Common myeloid progenitor, CD34-positive (primary cell): Measurements from ENCODE around the gene BLOC1S1.

Experiments
- CTCF ChIA-PET: fragments of 350-600 bp; sonication (Branson Sonifier 250); formaldehyde crosslinking; loops from one replicate; lab custom pipeline; 2021; ENCODE audit warnings: antibody characterized with exemption; lab: Charles Lee
- POLR2A ChIA-PET: fragments of 350-600 bp; sonication (Branson Sonifier 250); formaldehyde crosslinking; loops from one replicate; lab custom pipeline; 2021; ENCODE audit warnings: antibody characterized with exemption; lab: Charles Lee
- DNase-seq, 3 donors: peaks; one replicate each; pipeline versions ENCODE4 v3.0.0 to v3.0.0-alpha.2; 2013
- H3K27ac ChIP-seq, 2 experiments: 1 replicate in 1 of 2; 2 replicates in 1 of 2; pipeline ENCODE4 v1.7.0; 2013; ENCODE audit warnings: inconsistent platforms in 2 of 2, low read length in 2 of 2, mild to moderate bottlenecking in 2 of 2, low read depth in 1 of 2, moderate library complexity in 1 of 2; ENCODE audit not compliant: severe bottlenecking in 2 of 2, insufficient read depth in 1 of 2, poor library complexity in 1 of 2
- H3K27me3 ChIP-seq, 5 experiments: replicated peaks in 2 of 5; 1 replicate in 3 of 5; 2 replicates in 2 of 5; pipeline versions ENCODE4 v1.6.1 to v1.7.0; 2013; ENCODE audit warnings: low read length in 4 of 5, mild to moderate bottlenecking in 2 of 5, moderate library complexity in 2 of 5, inconsistent platforms in 1 of 5; ENCODE audit not compliant: insufficient read depth in 5 of 5, control insufficient read depth in 4 of 5
- H3K36me3 ChIP-seq, 4 experiments: 1 replicate in 2 of 4; 2 replicates in 2 of 4; pipeline versions ENCODE4 v1.6.1 to v1.7.0; 2013; ENCODE audit warnings: low read length in 3 of 4, control low read depth in 1 of 4, mild to moderate bottlenecking in 1 of 4; ENCODE audit not compliant: control insufficient read depth in 4 of 4, insufficient read depth in 4 of 4
- H3K4me1 ChIP-seq, 4 experiments: 1 replicate in 3 of 4; 2 replicates in 1 of 4; pipeline versions ENCODE4 v1.6.1 to v1.7.1; 2013; ENCODE audit warnings: low read length in 3 of 4, mild to moderate bottlenecking in 3 of 4, control low read depth in 1 of 4, inconsistent platforms in 1 of 4, moderate library complexity in 1 of 4; ENCODE audit not compliant: control insufficient read depth in 4 of 4, insufficient read depth in 4 of 4; ENCODE audit errors: control extremely low read depth in 1 of 4
- H3K4me3 ChIP-seq, 7 experiments: 1 replicate in 4 of 7; 2 replicates in 3 of 7; pipeline versions ENCODE4 v1.5.1 to v1.7.0; 2013; ENCODE audit warnings: mild to moderate bottlenecking in 7 of 7, low read length in 6 of 7, moderate library complexity in 6 of 7, inconsistent platforms in 2 of 7, low read depth in 2 of 7, control low read depth in 1 of 7; ENCODE audit not compliant: insufficient read depth in 4 of 7, control insufficient read depth in 1 of 7; ENCODE audit errors: extremely low read depth in 1 of 7
- H3K9me3 ChIP-seq, 5 experiments: 1 replicate in 4 of 5; 2 replicates in 1 of 5; pipeline versions ENCODE4 v1.6.1 to v1.7.1; 2013; ENCODE audit warnings: low read length in 4 of 5, mild to moderate bottlenecking in 2 of 5, inconsistent platforms in 1 of 5, low read depth in 1 of 5, moderate library complexity in 1 of 5; ENCODE audit not compliant: control insufficient read depth in 4 of 5, insufficient read depth in 2 of 5; ENCODE audit errors: control extremely low read depth in 1 of 5
- WGBS: methylation state at CpG from one replicate; pipeline ENCODE4 v1.1.5; 2013; ENCODE audit not compliant: insufficient coverage; 5-methylcytosine and 5-hydroxymethylcytosine counted together

BLOC1S1 gene

DNA sequence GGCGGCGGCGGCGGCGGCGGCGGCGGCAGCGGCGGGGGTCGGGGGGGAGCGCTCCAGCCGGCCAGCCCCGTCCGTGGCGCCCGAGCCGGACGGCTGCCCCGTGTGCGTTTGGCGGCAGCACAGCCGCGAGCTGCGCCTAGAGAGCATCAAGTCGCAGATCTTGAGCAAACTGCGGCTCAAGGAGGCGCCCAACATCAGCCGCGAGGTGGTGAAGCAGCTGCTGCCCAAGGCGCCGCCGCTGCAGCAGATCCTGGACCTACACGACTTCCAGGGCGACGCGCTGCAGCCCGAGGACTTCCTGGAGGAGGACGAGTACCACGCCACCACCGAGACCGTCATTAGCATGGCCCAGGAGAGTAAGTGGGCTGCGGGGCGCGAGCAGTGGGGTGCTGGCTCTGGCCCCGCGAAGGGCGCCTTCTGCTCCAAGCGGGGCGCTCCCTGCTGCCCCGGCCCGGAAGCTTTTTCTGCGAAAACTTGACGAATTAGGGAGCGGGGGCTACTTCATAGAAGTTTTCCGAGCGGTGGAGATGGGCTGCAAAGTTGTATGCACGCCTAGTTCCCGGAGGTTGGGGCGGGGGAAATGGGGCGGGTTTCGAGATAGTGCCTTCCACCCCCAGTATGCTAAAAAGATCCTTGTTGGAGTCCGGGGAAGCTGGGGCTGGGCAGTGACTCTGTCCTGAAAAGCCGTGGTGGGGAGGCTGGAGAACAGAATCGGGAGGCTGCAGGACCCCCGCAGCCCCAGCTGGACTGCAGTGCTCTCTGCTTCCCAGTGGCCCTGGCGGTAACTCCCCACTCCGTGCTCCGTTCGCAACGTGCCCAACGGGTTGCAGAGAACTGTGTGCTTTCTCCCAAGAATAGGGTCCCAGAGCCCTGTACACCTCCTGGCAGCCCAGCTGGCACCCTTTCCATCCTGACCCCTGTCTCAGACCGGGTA lies 27.8 kb downstream of the BLOC1S1 start:
- POLR2A ChIA-PET: interaction anchor here (0.5 to 1.8 kb wide), 4 partner anchors 11 to 262 kb away, joined by 3 to 8 read pairs (median 3); partner anchors contain the start of genes CD63, ORMDL2 and SARNP
- Histone ChIP-seq H3K36me3 (peaks cover 0 to 5% (median 2%) of the 10 kb centered on the region in 4 experiments), H3K27ac (peak overlapping the region in 1 of 2 experiments; percentile 37), H3K9me3 (no peaks in the 10 kb centered on the region), H3K4me1 (peaks cover 2 to 42% (median 27%) of the 10 kb centered on the region in 4 experiments), H3K27me3 (no peaks in the 10 kb centered on the region), H3K4me3 (peak overlapping the region; percentile 62 to 91 (median 85))
- CTCF ChIA-PET: interaction anchor here (0.6 to 13.3 kb wide), 15 partner anchors 9 to 578 kb away, joined by 3 to 145 read pairs (median 3); partner anchors contain the start of genes CD63 and DNAJC14
- DNase-seq: peak; percentile 65 to 84 (median 76)
- WGBS: 2% methylated on average over 67 of the region's 73 CpGs

DNA sequence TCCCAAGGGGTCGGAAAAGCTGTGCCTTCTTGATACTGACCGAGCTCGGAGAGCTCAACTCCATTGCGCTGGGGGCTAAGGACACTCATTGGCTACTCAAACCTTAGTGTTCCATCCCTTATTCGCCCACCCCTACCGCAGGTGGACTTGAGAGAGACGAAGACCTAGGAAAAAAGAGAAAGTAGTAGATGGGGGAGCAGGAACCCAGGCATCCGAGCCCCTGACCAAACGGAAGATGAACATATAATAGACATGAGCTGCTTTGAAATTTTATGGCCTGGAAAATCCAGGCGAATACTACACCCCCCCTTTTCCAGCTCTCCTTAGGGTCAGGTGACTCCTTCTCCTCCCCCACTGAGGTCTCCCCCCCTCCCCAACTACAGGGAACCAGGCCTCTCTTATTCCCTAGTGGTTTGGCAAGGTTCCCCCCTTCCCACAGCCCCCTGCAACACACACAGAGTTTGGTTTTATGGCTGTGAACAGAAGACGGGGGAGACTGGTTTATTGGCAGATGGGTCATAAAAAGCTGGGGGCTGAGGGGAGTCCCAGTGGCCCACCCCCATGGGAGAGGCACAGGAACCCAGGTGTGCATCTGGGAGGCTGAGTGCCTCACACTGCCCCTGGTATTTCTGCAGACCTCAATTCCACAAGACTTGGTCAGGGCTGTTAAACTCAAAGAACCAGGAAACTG lies 28.6 kb downstream of the BLOC1S1 start:
- Histone ChIP-seq H3K4me1 (peaks cover 2 to 38% (median 27%) of the 10 kb centered on the region in 4 experiments), H3K27me3 (no peaks in the 10 kb centered on the region), H3K4me3 (peak overlapping the region; percentile 50 to 91 (median 78)), H3K27ac (peak overlapping the region in 1 of 2 experiments; percentile 37), H3K9me3 (no peaks in the 10 kb centered on the region), H3K36me3 (peaks cover 0 to 12% (median 5%) of the 10 kb centered on the region in 4 experiments)
- DNase-seq: no peak
- ChIA-PET CTCF (interaction anchor here (0.9 to 13.3 kb wide), 14 partner anchors 10 to 285 kb away, joined by 3 to 145 read pairs (median 3); partner anchors contain the start of gene CD63), POLR2A (interaction anchor here (0.7 to 1.8 kb wide), 3 partner anchors 10 to 73 kb away, joined by 3 to 8 read pairs (median 3); partner anchors contain the start of genes ORMDL2 and SARNP)
- 13% methylated on average over 8 of the region's 11 CpGs for WGBS

DNA sequence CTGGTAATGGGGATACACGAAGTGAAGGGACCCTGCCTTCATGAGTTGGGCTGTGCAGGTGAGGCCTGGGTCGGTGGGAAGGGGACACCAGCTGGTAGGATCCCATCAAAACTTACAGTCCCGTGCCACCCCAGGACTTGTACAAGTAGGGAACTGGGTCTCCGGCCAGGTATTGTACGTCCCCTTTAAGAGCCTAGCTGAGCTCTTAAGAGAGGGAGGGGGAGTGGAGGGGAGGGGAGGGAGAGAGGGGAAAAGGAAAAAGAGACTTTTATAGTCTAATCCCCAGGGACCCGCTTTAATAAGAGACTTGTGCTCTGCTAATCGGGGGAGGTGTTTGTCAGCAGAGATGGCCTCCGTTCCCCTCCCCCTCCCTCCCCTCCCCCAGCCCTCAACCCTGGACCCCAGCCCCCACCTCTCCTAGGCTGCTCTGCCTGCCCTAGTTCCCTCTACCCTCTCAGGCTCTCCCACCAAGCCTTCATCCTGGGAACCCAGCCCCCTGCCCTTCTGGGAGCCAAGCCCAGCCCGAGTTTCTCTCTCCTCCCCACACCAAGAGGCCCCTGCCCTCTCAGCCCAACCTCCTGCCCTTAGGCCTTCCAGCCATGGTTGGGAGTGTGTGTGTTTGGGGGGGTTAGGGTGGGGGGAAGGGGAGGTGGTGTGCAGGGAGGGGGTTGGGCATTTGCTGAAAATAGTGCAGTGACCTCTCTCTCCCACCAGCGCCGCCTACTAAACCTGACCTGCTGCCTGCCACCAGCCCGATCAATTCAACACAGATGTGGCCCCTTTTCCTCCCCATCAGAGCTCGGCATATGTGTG lies 29.7 kb downstream of the BLOC1S1 start:
- H3K4me3 ChIP-seq: peak overlapping the region in 4 of 7 experiments; percentile 19 to 91 (median 86)
- WGBS: 47% methylated on average over 5 of the region's 13 CpGs
- no peaks in the 10 kb centered on the region for H3K27me3 ChIP-seq
- ChIA-PET CTCF (interaction anchor here (0.8 to 13.3 kb wide), 9 partner anchors 11 to 194 kb away, joined by 3 to 145 read pairs (median 4); partner anchors contain the start of gene CD63), POLR2A (interaction anchor here (0.5 to 0.7 kb wide), 3 partner anchors 36 to 229 kb away, joined by 3 read pairs; no protein-coding TSS in a partner anchor)
- no peaks in the 10 kb centered on the region for H3K9me3 ChIP-seq
- peaks cover 0 to 20% (median 6%) of the 10 kb centered on the region in 4 experiments for H3K36me3 ChIP-seq
- peaks cover 2 to 38% (median 27%) of the 10 kb centered on the region in 4 experiments for H3K4me1 ChIP-seq
- no peak overlapping the region for H3K27ac ChIP-seq
- DNase-seq: peak in 1 of 3 donors; percentile 32

DNA sequence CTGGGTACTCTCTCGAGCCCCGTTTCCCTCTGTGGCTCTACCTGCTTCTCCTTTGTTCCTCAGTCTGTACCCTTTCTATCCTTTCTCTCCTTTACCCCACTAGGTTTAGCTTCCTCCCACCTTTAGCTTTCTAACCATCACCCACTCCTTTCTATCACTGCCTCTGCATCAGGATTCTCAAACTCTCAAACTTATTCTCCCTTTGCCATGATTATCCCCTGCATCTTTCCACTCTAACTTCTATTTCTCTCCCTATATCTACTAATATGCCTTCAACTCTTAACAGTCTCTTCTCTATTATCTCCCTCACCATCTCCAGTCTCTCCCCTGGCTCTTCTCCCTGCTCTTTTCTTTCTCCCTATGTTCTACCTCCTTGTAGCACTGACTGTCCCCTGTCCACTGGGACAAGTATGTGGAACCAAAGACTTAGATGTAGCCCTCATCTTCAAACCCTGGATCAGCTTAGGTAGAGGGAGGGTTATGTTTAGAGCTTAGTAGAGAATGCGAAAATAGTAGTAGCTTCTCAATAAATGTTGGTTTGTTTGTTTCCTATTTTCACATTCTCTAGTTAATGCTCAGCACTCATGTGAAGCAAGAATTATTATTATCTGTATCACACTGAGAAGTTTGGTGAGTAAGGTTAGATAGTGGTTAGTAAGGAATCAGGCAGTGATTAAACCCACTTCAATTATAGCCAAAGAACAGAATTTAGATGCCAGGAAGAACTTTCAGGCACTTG lies 30.5 kb downstream of the BLOC1S1 start:
- 23% methylated on average over 2 of the region's 3 CpGs for WGBS
- no peak overlapping the region for H3K27ac ChIP-seq

DNA sequence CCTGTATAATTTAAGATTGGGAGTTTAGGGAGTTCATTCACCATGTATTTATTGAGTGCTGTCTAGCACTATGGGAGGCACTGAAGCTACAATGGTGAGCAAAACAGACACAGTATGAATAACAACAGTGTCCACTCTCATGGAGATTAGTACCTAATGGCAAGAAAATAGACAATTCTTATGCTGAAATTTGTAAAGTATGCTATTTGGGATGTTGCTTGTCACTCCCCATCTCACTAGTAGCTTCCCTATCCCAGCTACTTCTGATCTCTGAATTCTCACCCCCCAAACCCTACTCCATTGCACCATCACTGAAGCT lies 31.0 kb downstream of the BLOC1S1 start:
- ChIA-PET POLR2A (no interaction called here), CTCF (interaction anchor here (0.9 to 13.3 kb wide), 11 partner anchors 8 to 85 kb away, joined by 3 to 145 read pairs (median 4); partner anchors contain the start of gene CD63)
- DNase-seq: no peak
- no peak overlapping the region for H3K4me3 ChIP-seq
- H3K27me3 ChIP-seq: no peaks in the 10 kb centered on the region
- peaks cover 2 to 36% (median 26%) of the 10 kb centered on the region in 4 experiments for H3K4me1 ChIP-seq
- peaks cover 5 to 33% (median 15%) of the 10 kb centered on the region in 4 experiments for H3K36me3 ChIP-seq
- no peak overlapping the region for H3K27ac ChIP-seq
- no peaks in the 10 kb centered on the region for H3K9me3 ChIP-seq

More for the DNA sequence above, 30.5 kb downstream of the BLOC1S1 start:
- H3K4me3 ChIP-seq: no peak overlapping the region
- peaks cover 0 to 28% (median 10%) of the 10 kb centered on the region in 4 experiments for H3K36me3 ChIP-seq
- DNase-seq: no peak
- H3K27me3 ChIP-seq: no peaks in the 10 kb centered on the region
- ChIA-PET POLR2A (no interaction called here), CTCF (interaction anchor here (0.8 to 13.3 kb wide), 11 partner anchors 8 to 193 kb away, joined by 3 to 145 read pairs (median 4); partner anchors contain the start of gene CD63)
- peaks cover 2 to 38% (median 27%) of the 10 kb centered on the region in 4 experiments for H3K4me1 ChIP-seq
- H3K9me3 ChIP-seq: no peaks in the 10 kb centered on the region
